Endothelial cell of umbilical vein (primary cell): ENCODE data around the gene RALA. TPM values are rescaled to one million over a fixed set of nuclear protein-coding genes. Genes with fewer than 3 reads are reported as not detected.

Source experiments
- BruUV-seq: library from RNA; stranded (reverse); fragments of 400-500 nt; replicated peaks from 2 replicates; lab custom pipeline; 2021; lab: Mats Ljungman, UMichigan
- CTCF ChIA-PET: fragments of 300-600, 350-600 bp; sonication (Branson Sonifier 250); formaldehyde crosslinking; loops from one replicate; lab custom pipeline; 2021; ENCODE audit warnings: antibody characterized with exemption, inconsistent platforms; lab: Charles Lee
- POLR2A ChIA-PET: fragments of 300-600, 350-600 bp; sonication (Branson Sonifier 250); formaldehyde crosslinking; loops from one replicate; lab custom pipeline; 2021; ENCODE audit warnings: antibody characterized with exemption, inconsistent platforms; lab: Charles Lee
- DNase-seq: peaks from one replicate; pipeline ENCODE4 v3.0.0-alpha.2; 2011; ENCODE audit warnings: low read depth, low spot score
- FAIRE-seq: peaks from 2 replicates; lab custom pipeline; 2011; peaks lifted over from hg19 to GRCh38; lab: Jason Lieb, UNC
- H2AFZ ChIP-seq: 2 replicates; pipeline ENCODE4 v1.6.0; 2012; ENCODE audit warnings: low read depth, low read length, control low read depth, inconsistent platforms
- H3K27ac ChIP-seq: 2 replicates; pipeline ENCODE4 v1.5.1; 2011; ENCODE audit warnings: low read depth, mild to moderate bottlenecking, control low read depth, low read length, moderate library complexity; ENCODE audit not compliant: insufficient read depth
- H3K27me3 ChIP-seq, 2 experiments: 2 replicates each; pipeline versions ENCODE4 v1.6.0 to v1.6.1; 2011; ENCODE audit warnings: low read length in 2 of 2, mixed read lengths in 1 of 2; ENCODE audit not compliant: control insufficient read depth in 2 of 2, insufficient read depth in 2 of 2
- H3K36me3 ChIP-seq, 2 experiments: 2 replicates in 1 of 2; 3 replicates in 1 of 2; pipeline ENCODE4 v1.5.1; 2011; ENCODE audit warnings: low read length in 2 of 2, mild to moderate bottlenecking in 1 of 2, moderate library complexity in 1 of 2; ENCODE audit not compliant: control insufficient read depth in 2 of 2, insufficient read depth in 2 of 2; ENCODE audit errors: extremely low read depth in 1 of 2
- H3K4me1 ChIP-seq: 3 replicates; pipeline ENCODE4 v1.5.1; 2011; ENCODE audit warnings: mild to moderate bottlenecking, low read length; ENCODE audit not compliant: control insufficient read depth, insufficient read depth; ENCODE audit errors: extremely low read depth
- H3K4me2 ChIP-seq: 2 replicates; pipeline ENCODE4 v1.6.1; 2011; ENCODE audit warnings: low read length, control low read depth, mixed read lengths; ENCODE audit not compliant: insufficient read depth
- H3K4me3 ChIP-seq, 3 experiments: fragments of 200-600 bp in 1 of 3; sonication (generic), shearing (Covaris generic) in 1 of 3; replicated peaks in 1 of 3; 2 replicates each; pipeline ENCODE4 v1.5.1; 2011 to 2016; ENCODE audit warnings: control low read depth in 3 of 3, low read length in 3 of 3, mild to moderate bottlenecking in 2 of 3, inconsistent platforms in 1 of 3, low read depth in 1 of 3, moderate library complexity in 1 of 3; ENCODE audit not compliant: insufficient read depth in 1 of 3
- H3K79me2 ChIP-seq: 2 replicates; pipeline ENCODE4 v1.6.0; 2012; ENCODE audit warnings: low read length, inconsistent platforms; ENCODE audit not compliant: control insufficient read depth, insufficient read depth
- H3K9ac ChIP-seq: replicated peaks from 2 replicates; pipeline ENCODE3; 2011; ENCODE audit warnings: low read length, control low read depth; ENCODE audit not compliant: insufficient read depth; ENCODE audit errors: extremely low read depth
- H3K9me1 ChIP-seq: replicated peaks from 3 replicates; pipeline ENCODE4 v1.6.0; 2011; ENCODE audit warnings: mild to moderate bottlenecking, low read length; ENCODE audit not compliant: control insufficient read depth, insufficient read depth; ENCODE audit errors: extremely low read depth
- H3K9me3 ChIP-seq: replicated peaks from 2 replicates; pipeline ENCODE4 v1.5.1; 2012; ENCODE audit warnings: low read length, inconsistent platforms; ENCODE audit not compliant: control insufficient read depth, insufficient read depth
- H4K20me1 ChIP-seq: replicated peaks from 2 replicates; pipeline ENCODE3; 2011; ENCODE audit warnings: mild to moderate bottlenecking, low read length; ENCODE audit not compliant: control insufficient read depth, insufficient read depth; ENCODE audit errors: extremely low read depth
- EZH2 ChIP-seq: IDR thresholded peaks from 2 replicates; pipeline ENCODE4 v1.6.1; 2012; ENCODE audit warnings: borderline replicate concordance, low read depth, mild to moderate bottlenecking, moderate library complexity, low read length, inconsistent platforms; ENCODE audit not compliant: severe bottlenecking
- FOS ChIP-seq: IDR thresholded peaks from 2 replicates; pipeline ENCODE4 v1.6.1; 2011; ENCODE audit warnings: mild to moderate bottlenecking, low read length, moderate library complexity, borderline replicate concordance; ENCODE audit not compliant: insufficient read depth
- GATA2 ChIP-seq: IDR thresholded peaks from 2 replicates; pipeline ENCODE4 v1.7.0; 2011; ENCODE audit warnings: low read depth, mild to moderate bottlenecking, moderate library complexity, mixed read lengths, low read length; ENCODE audit not compliant: insufficient read length, insufficient read depth
- JUN ChIP-seq: IDR thresholded peaks from 2 replicates; pipeline ENCODE4 v1.6.1; 2011; ENCODE audit warnings: borderline replicate concordance, low read depth; ENCODE audit not compliant: insufficient read length, insufficient read depth
- MYC ChIP-seq: IDR thresholded peaks from one replicate; pipeline ENCODE4 v1.6.1; 2011; ENCODE audit warnings: mild to moderate bottlenecking, low read depth, low read length
- POLR2A ChIP-seq: IDR thresholded peaks from 2 replicates; pipeline ENCODE4 v1.6.1; 2012; ENCODE audit warnings: low read depth, mild to moderate bottlenecking, control low read depth, low read length
- POLR2AphosphoS5 ChIP-seq: IDR thresholded peaks from 2 replicates; pipeline ENCODE4 v1.6.1; 2012; ENCODE audit warnings: low read depth, mild to moderate bottlenecking, control low read depth, low read length, moderate library complexity; ENCODE audit not compliant: insufficient read depth
- dilution Hi-C: fragments of 300-500 bp; cut with MboI; formaldehyde crosslinking; loops from one replicate; pipeline ENCODE4 v1.15.0; 2019; ENCODE audit warnings: low sequenced_read_pairs; ENCODE audit not compliant: extremely low pct_ligation_motif_present
- intact Hi-C: fragments of 100-400 bp; cut with micrococcal nuclease; formaldehyde crosslinking; loops from one replicate; pipeline ENCODE4 v1.10.0; 2022
- polyA plus RNA-seq, 4 experiments: library from polyadenylated mRNA; depleted of rRNA in 3 of 4; stranded (reverse) in 3 of 4; unstranded in 1 of 4; fragments of >200 nt; gene quantifications; 2 replicates each; pipeline versions ENCODE4 v1.2.1 to v1.2.3, GENCODE V29; 2011 to 2012; ENCODE audit warnings: missing spikeins in 1 of 4
- total RNA-seq: library from RNA; stranded (reverse); gene quantifications from 2 replicates; pipeline ENCODE4 v1.2.3, GENCODE V29; 2021
- TF ChIP-seq, protein P1 (sequence below), 2 donors: IDR thresholded peaks; 1 replicate in 1 of 2; 2 replicates in 1 of 2; pipeline ENCODE4 v1.5.1; 2011; ENCODE audit warnings: low read length in 2 of 2, mild to moderate bottlenecking in 2 of 2, moderate library complexity in 2 of 2, control low read depth in 1 of 2, inconsistent platforms in 1 of 2, low read depth in 1 of 2; ENCODE audit not compliant: insufficient read depth in 1 of 2; ENCODE audit errors: extremely low read depth in 1 of 2
- TF ChIP-seq, protein P2 (sequence below): IDR thresholded peaks from 2 replicates; pipeline ENCODE4 v1.6.1; 2011; ENCODE audit not compliant: insufficient read depth, insufficient read length

RALA gene
- total and polyA plus RNA-seq, 2 donors (not counting 3 experiments of a cell fraction or from before 2014, with no cell fraction given) = 91.1 to 191 TPM

DNA sequence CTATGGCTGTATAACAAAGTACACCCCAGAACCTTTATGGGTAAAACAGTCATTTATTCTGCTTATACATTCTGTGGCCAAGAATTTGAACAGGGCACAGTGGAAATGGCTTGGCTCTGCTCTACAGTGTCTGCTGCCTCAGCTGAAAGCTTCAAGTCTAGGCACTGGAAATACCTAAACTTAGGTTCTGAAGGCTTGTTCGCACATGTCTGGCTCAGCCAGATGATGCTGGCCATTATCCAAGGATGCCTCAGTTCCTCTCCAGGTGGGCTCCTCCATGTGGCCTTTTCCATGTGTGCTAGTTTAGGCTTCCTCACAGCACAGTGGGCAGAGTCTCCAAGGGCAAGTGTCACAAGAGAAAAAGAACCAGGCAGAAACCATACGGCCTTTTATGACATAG lies 76.8 kb downstream of the RALA start:
- Histone ChIP-seq H3K27ac (no peak overlapping the region), H3K4me1 (peaks cover 2% of the 10 kb centered on the region), H3K9me1 (no peaks in the 10 kb centered on the region), H2AFZ (no peak overlapping the region), H3K79me2 (peaks cover 27% of the 10 kb centered on the region), H4K20me1 (no peaks in the 10 kb centered on the region), H3K4me3 (no peak overlapping the region), H3K9me3 (no peaks in the 10 kb centered on the region), H3K27me3 (no peaks in the 10 kb centered on the region), H3K9ac (no peak overlapping the region), H3K4me2 (no peak overlapping the region), H3K36me3 (peaks cover 19 to 48% of the 10 kb centered on the region in 2 experiments)
- TF ChIP-seq GATA2 (no peak), JUN (no peak), MYC (no peak), EZH2 (no peak), POLR2AphosphoS5 (no peak), POLR2A (no peak), FOS (no peak)
- TF ChIP-seq, protein P1, sequence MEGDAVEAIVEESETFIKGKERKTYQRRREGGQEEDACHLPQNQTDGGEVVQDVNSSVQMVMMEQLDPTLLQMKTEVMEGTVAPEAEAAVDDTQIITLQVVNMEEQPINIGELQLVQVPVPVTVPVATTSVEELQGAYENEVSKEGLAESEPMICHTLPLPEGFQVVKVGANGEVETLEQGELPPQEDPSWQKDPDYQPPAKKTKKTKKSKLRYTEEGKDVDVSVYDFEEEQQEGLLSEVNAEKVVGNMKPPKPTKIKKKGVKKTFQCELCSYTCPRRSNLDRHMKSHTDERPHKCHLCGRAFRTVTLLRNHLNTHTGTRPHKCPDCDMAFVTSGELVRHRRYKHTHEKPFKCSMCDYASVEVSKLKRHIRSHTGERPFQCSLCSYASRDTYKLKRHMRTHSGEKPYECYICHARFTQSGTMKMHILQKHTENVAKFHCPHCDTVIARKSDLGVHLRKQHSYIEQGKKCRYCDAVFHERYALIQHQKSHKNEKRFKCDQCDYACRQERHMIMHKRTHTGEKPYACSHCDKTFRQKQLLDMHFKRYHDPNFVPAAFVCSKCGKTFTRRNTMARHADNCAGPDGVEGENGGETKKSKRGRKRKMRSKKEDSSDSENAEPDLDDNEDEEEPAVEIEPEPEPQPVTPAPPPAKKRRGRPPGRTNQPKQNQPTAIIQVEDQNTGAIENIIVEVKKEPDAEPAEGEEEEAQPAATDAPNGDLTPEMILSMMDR (IDR thresholded peaks at IDR 0.05; ENCODE audit: extremely low read depth in 1 of 2, insufficient read depth in 1 of 2, low read depth in 1 of 2, low read length in 2 of 2) = no peak
- TF ChIP-seq, protein P2, sequence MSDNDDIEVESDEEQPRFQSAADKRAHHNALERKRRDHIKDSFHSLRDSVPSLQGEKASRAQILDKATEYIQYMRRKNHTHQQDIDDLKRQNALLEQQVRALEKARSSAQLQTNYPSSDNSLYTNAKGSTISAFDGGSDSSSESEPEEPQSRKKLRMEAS = no peak
- dilution Hi-C loops (no loop called here), intact Hi-C loops (no loop called here)
- FAIRE-seq (no peak), DNase-seq (no peak)
- CTCF ChIA-PET = interaction anchor here (2.1 to 3.9 kb wide), 2 partner anchors 9 to 120 kb away, joined by 6 to 29 read pairs; no protein-coding TSS in a partner anchor
- POLR2A ChIA-PET = no interaction called here
- no TSS peak for BruUV-seq
